GM18498 (cell line): ENCODE measurements around the gene LRRN2.
"Not testable (repeated sequence)": the region's sequence is repeated elsewhere in the genome, so short reads cannot be mapped to it uniquely, and the experiment has no call there.

ENCODE experiments used
- ATAC-seq: cut with Tn5 transposase; IDR thresholded peaks from one replicate; pipeline ENCODE4 v1.9.1; 2021; ENCODE audit warnings: mild to moderate bottlenecking, moderate library complexity; ENCODE audit not compliant: unreplicated experiment

The LRRN2 gene

GRCh38 chr1:204633665-204634064 is 51.9 kb downstream of the LRRN2 start:
- no peak for ATAC-seq

- no peak for ATAC-seq
Measured at GRCh38 chr1:204630132-204630905, 55.2 kb downstream of the LRRN2 start.

GRCh38 chr1:204629459-204629858 is 56.1 kb downstream of the LRRN2 start:
- not testable (repeated sequence) for ATAC-seq

- ATAC-seq = no peak
Measured at GRCh38 chr1:204628868-204629267, 56.7 kb downstream of the LRRN2 start.

- no peak for ATAC-seq
Measured at GRCh38 chr1:204627436-204627835, 58.1 kb downstream of the LRRN2 start.

GRCh38 chr1:204626381-204626780 is 59.2 kb downstream of the LRRN2 start:
- ATAC-seq = no peak

GRCh38 chr1:204624631-204625216 is 60.8 kb downstream of the LRRN2 start:
- ATAC-seq = no peak

- no peak for ATAC-seq
Measured at GRCh38 chr1:204623894-204624361, 61.6 kb downstream of the LRRN2 start.

- ATAC-seq = no peak
Measured at GRCh38 chr1:204623365-204623893, 62.1 kb downstream of the LRRN2 start.

GRCh38 chr1:204621996-204622395 is 63.5 kb downstream of the LRRN2 start:
- ATAC-seq = no peak

GRCh38 chr1:204621396-204621795 is 64.1 kb downstream of the LRRN2 start:
- no peak for ATAC-seq

- ATAC-seq = no peak
Measured at GRCh38 chr1:204619721-204620120, 65.8 kb downstream of the LRRN2 start.

GRCh38 chr1:204618148-204618760 is 67.3 kb downstream of the LRRN2 start:
- no peak for ATAC-seq

GRCh38 chr1:204617256-204618147 is 68.0 kb downstream of the LRRN2 start:
- no peak for ATAC-seq

GRCh38 chr1:204616641-204617040 is 68.9 kb downstream of the LRRN2 start:
- ATAC-seq = no peak

GRCh38 chr1:204615881-204616280 is 69.7 kb downstream of the LRRN2 start:
- no peak for ATAC-seq

GRCh38 chr1:204613636-204614035 is 71.9 kb downstream of the LRRN2 start:
- no peak for ATAC-seq

- ATAC-seq = no peak
Measured at GRCh38 chr1:204612326-204612725, 73.2 kb downstream of the LRRN2 start.

- no peak for ATAC-seq
Measured at GRCh38 chr1:204611036-204611435, 74.5 kb downstream of the LRRN2 start.

- ATAC-seq = no peak
Measured at GRCh38 chr1:204607910-204608309, 77.6 kb downstream of the LRRN2 start.

GRCh38 chr1:204605791-204606190 is 79.7 kb downstream of the LRRN2 start:
- ATAC-seq = no peak
